Neural cell (in vitro differentiated cells): Measurements from ENCODE around the gene PRKAG2. TPM values are rescaled to one million over a fixed set of nuclear protein-coding genes. Genes with fewer than 3 reads are reported as not detected.

Experiments
- H2AFZ ChIP-seq: fragments of 200-600, 300-800 bp; sonication (generic), shearing (Covaris generic); 2 replicates; pipeline ENCODE4 v1.6.0; 2014; ENCODE audit warnings: low read depth, mild to moderate bottlenecking, antibody characterized with exemption, low read length, moderate library complexity
- H3F3A ChIP-seq: fragments of 200-600 bp; shearing (Covaris generic); 2 replicates; pipeline ENCODE4 v1.6.1; 2016; ENCODE audit warnings: mild to moderate bottlenecking, moderate library complexity, mixed read lengths, antibody characterized with exemption, low read length; ENCODE audit not compliant: insufficient read depth, poor library complexity, severe bottlenecking
- H3K27ac ChIP-seq: fragments of 200-600, 300-800 bp; sonication (generic), shearing (Covaris generic); 2 replicates; pipeline ENCODE4 v1.5.1; 2014; ENCODE audit warnings: mild to moderate bottlenecking, low read length, moderate library complexity
- H3K27me3 ChIP-seq: fragments of 300-800, 200-600 bp; sonication (generic), shearing (Covaris generic); 2 replicates; pipeline ENCODE4 v1.6.0; 2014; ENCODE audit warnings: mild to moderate bottlenecking, low read depth, low read length, moderate library complexity; ENCODE audit not compliant: insufficient read depth
- H3K36me3 ChIP-seq: fragments of 300-800, 200-600 bp; sonication (generic), shearing (Covaris generic); 2 replicates; pipeline ENCODE4 v1.5.1; 2014; ENCODE audit warnings: mild to moderate bottlenecking, antibody characterized with exemption, low read length, moderate library complexity; ENCODE audit not compliant: insufficient read depth
- H3K4me2 ChIP-seq: fragments of 300-800, 200-600 bp; sonication (generic), shearing (Covaris generic); 2 replicates; pipeline ENCODE4 v1.6.0; 2014; ENCODE audit warnings: mild to moderate bottlenecking, low read length
- H3K4me3 ChIP-seq: fragments of 300-800, 200-600 bp; sonication (generic), shearing (Covaris generic); 2 replicates; pipeline ENCODE4 v1.5.1; 2014; ENCODE audit warnings: mild to moderate bottlenecking, low read length, moderate library complexity
- H3K79me2 ChIP-seq: fragments of 200-600 bp; shearing (Covaris generic); replicated peaks from 2 replicates; pipeline ENCODE4 v1.6.0; 2014; ENCODE audit warnings: mild to moderate bottlenecking, low read length, moderate library complexity; ENCODE audit not compliant: insufficient read depth
- H3K9ac ChIP-seq: fragments of 300-800, 200-600 bp; sonication (generic), shearing (Covaris generic); 2 replicates; pipeline ENCODE4 v1.6.1; 2016; ENCODE audit warnings: mild to moderate bottlenecking, low read length, mixed read lengths
- H3K9me2 ChIP-seq: fragments of 200-600 bp; shearing (Covaris generic); 2 replicates; pipeline ENCODE4 v1.6.1; 2016; ENCODE audit warnings: mild to moderate bottlenecking, low read length, mixed read lengths; ENCODE audit not compliant: insufficient read depth
- H3K9me3 ChIP-seq: fragments of 200-600, 300-800 bp; sonication (generic), shearing (Covaris generic); 2 replicates; pipeline ENCODE4 v1.6.1; 2016; ENCODE audit warnings: mild to moderate bottlenecking, mixed run types, low read length, moderate library complexity, mixed read lengths
- H4K20me1 ChIP-seq: fragments of 200-600 bp; shearing (Covaris generic); 2 replicates; pipeline ENCODE4 v1.6.1; 2016; ENCODE audit warnings: mild to moderate bottlenecking, mixed run types; ENCODE audit not compliant: insufficient read depth
- EP300 ChIP-seq: fragments of 450-650 bp; conservative IDR thresholded peaks from 2 replicates; pipeline ENCODE4 v1.6.1; 2014; ENCODE audit warnings: antibody characterized with exemption, mild to moderate bottlenecking, moderate library complexity; ENCODE audit not compliant: poor library complexity, severe bottlenecking
- EZH2 ChIP-seq: fragments of 200-600, 300-800 bp; shearing (Covaris generic), sonication (generic); IDR thresholded peaks from 2 replicates; pipeline ENCODE4 v1.6.1; 2014; ENCODE audit warnings: antibody characterized with exemption, low read length, borderline replicate concordance, mild to moderate bottlenecking; ENCODE audit not compliant: insufficient read depth, poor library complexity, severe bottlenecking
- MXI1 ChIP-seq: fragments of 450-650 bp; conservative IDR thresholded peaks from 2 replicates; pipeline ENCODE4 v1.6.1; 2014; ENCODE audit warnings: antibody characterized with exemption, mild to moderate bottlenecking; ENCODE audit not compliant: poor library complexity, severe bottlenecking
- POLR2AphosphoS5 ChIP-seq: IDR thresholded peaks from 2 replicates; pipeline ENCODE4 v1.6.1; 2012
- RAD21 ChIP-seq: fragments of 450-650 bp; conservative IDR thresholded peaks from 2 replicates; pipeline ENCODE4 v1.6.1; 2014; ENCODE audit warnings: antibody characterized with exemption, mild to moderate bottlenecking, moderate library complexity
- SMC3 ChIP-seq: fragments of 450-650 bp; conservative IDR thresholded peaks from 2 replicates; pipeline ENCODE4 v1.6.1; 2014; ENCODE audit warnings: antibody characterized with exemption, mild to moderate bottlenecking, moderate library complexity; ENCODE audit not compliant: poor library complexity
- TAF1 ChIP-seq: IDR thresholded peaks from 2 replicates; pipeline ENCODE4 v1.6.1; 2012; ENCODE audit warnings: low read depth
- polyA plus RNA-seq: library from polyadenylated mRNA; depleted of rRNA; stranded (reverse); fragments of >200 nt; gene quantifications from 2 replicates; pipeline ENCODE4 v1.2.3, GENCODE V29; 2014
- TF ChIP-seq, protein P1 (sequence below): fragments of 450-650 bp; IDR thresholded peaks from 2 replicates; pipeline ENCODE4 v1.5.1; 2014; ENCODE audit warnings: antibody characterized with exemption, mild to moderate bottlenecking, moderate library complexity; ENCODE audit not compliant: poor library complexity, severe bottlenecking
- TF ChIP-seq, protein P2 (sequence below): IDR thresholded peaks from 2 replicates; pipeline ENCODE4 v1.6.1; 2012; ENCODE audit warnings: borderline replicate concordance

The PRKAG2 gene
- polyA plus RNA-seq, 1 donor from 2014 or later = 22.9 TPM

DNA sequence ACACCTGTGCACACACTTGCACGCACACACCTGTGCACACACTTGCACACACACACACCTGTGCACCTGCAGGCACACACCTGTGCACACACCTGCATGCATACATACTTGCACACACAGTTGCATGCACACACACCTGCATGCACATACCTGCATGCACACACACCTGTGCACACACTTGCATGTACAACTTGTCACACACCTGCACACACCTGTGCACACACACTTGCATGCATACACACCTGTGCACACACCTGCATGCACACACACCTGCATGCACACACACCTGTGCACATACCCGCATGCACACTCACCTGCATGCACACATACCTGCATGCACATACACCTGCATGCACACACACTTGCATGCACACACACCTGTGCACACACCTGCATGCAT is 207.2 kb downstream of the PRKAG2 start:
- H3K9me3 ChIP-seq = no peaks in the 10 kb centered on the region
- H3K79me2 ChIP-seq = no peaks in the 10 kb centered on the region
- H2AFZ ChIP-seq = no peak overlapping the region
- no peaks in the 10 kb centered on the region for H3K27me3 ChIP-seq
- H4K20me1 ChIP-seq = no peaks in the 10 kb centered on the region
- H3K36me3 ChIP-seq = no peaks in the 10 kb centered on the region
- TF ChIP-seq EZH2 (no peak), MXI1 (no peak), POLR2AphosphoS5 (no peak), SMC3 (no peak), TAF1 (no peak), EP300 (no peak), RAD21 (no peak)
- TF ChIP-seq, protein P1, sequence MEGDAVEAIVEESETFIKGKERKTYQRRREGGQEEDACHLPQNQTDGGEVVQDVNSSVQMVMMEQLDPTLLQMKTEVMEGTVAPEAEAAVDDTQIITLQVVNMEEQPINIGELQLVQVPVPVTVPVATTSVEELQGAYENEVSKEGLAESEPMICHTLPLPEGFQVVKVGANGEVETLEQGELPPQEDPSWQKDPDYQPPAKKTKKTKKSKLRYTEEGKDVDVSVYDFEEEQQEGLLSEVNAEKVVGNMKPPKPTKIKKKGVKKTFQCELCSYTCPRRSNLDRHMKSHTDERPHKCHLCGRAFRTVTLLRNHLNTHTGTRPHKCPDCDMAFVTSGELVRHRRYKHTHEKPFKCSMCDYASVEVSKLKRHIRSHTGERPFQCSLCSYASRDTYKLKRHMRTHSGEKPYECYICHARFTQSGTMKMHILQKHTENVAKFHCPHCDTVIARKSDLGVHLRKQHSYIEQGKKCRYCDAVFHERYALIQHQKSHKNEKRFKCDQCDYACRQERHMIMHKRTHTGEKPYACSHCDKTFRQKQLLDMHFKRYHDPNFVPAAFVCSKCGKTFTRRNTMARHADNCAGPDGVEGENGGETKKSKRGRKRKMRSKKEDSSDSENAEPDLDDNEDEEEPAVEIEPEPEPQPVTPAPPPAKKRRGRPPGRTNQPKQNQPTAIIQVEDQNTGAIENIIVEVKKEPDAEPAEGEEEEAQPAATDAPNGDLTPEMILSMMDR = no peak
- TF ChIP-seq, protein P2, sequence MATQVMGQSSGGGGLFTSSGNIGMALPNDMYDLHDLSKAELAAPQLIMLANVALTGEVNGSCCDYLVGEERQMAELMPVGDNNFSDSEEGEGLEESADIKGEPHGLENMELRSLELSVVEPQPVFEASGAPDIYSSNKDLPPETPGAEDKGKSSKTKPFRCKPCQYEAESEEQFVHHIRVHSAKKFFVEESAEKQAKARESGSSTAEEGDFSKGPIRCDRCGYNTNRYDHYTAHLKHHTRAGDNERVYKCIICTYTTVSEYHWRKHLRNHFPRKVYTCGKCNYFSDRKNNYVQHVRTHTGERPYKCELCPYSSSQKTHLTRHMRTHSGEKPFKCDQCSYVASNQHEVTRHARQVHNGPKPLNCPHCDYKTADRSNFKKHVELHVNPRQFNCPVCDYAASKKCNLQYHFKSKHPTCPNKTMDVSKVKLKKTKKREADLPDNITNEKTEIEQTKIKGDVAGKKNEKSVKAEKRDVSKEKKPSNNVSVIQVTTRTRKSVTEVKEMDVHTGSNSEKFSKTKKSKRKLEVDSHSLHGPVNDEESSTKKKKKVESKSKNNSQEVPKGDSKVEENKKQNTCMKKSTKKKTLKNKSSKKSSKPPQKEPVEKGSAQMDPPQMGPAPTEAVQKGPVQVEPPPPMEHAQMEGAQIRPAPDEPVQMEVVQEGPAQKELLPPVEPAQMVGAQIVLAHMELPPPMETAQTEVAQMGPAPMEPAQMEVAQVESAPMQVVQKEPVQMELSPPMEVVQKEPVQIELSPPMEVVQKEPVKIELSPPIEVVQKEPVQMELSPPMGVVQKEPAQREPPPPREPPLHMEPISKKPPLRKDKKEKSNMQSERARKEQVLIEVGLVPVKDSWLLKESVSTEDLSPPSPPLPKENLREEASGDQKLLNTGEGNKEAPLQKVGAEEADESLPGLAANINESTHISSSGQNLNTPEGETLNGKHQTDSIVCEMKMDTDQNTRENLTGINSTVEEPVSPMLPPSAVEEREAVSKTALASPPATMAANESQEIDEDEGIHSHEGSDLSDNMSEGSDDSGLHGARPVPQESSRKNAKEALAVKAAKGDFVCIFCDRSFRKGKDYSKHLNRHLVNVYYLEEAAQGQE = no peak
- H3F3A ChIP-seq = no peaks in the 10 kb centered on the region
- no peak overlapping the region for H3K4me2 ChIP-seq
- no peak overlapping the region for H3K4me3 ChIP-seq
- H3K27ac ChIP-seq = no peak overlapping the region
- H3K9me2 ChIP-seq = no peaks in the 10 kb centered on the region
- H3K9ac ChIP-seq = no peak overlapping the region

DNA sequence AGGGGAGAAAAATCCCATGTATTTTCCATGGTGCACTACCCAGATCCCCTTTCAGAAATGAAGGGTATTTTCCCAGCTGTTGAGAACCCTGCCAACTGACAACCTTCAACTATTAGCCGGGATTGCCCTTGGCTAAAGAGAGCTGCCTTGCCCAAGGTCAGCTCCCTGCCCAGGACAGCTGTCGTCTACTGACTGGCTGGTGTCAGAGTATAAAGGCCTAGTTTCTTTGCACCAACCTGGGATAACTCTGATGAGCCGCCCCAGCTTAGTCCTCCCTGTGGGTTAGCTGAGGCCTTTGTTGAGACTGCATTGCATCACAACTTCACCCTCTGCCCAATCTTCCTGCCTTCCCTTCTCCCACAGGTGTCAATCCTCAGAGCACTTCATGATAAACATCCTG is 210.0 kb downstream of the PRKAG2 start:
- H3K4me2 ChIP-seq = no peak overlapping the region
- no peak for TF ChIP-seq TAF1
- TF ChIP-seq EP300 = no peak
- TF ChIP-seq SMC3 = no peak
- TF ChIP-seq, protein P2 = no peak
- TF ChIP-seq, protein P1 = no peak
- no peak for TF ChIP-seq EZH2
- no peak for TF ChIP-seq POLR2AphosphoS5
- no peak for TF ChIP-seq RAD21
- TF ChIP-seq MXI1 = no peak
- no peak overlapping the region for H3K27ac ChIP-seq

More for the DNA sequence above, 210.0 kb downstream of the PRKAG2 start:
- Histone ChIP-seq H4K20me1 (no peaks in the 10 kb centered on the region), H3K9me2 (no peaks in the 10 kb centered on the region), H3K4me3 (no peak overlapping the region), H3K9me3 (no peaks in the 10 kb centered on the region), H3K79me2 (no peaks in the 10 kb centered on the region), H2AFZ (no peak overlapping the region), H3K36me3 (no peaks in the 10 kb centered on the region), H3K9ac (no peak overlapping the region), H3K27me3 (no peaks in the 10 kb centered on the region), H3F3A (no peaks in the 10 kb centered on the region)
